AG08396 (cell line): ENCODE measurements around the gene C1orf53.
"Not testable (repeated sequence)": the region's sequence is repeated elsewhere in the genome, so short reads cannot be mapped to it uniquely, and the experiment has no call there.

Experiments
- DNase-seq: peaks from one replicate; pipeline ENCODE4 v3.0.0; 2012; ENCODE audit warnings: low spot score, mixed read lengths

Gene C1orf53

DNA sequence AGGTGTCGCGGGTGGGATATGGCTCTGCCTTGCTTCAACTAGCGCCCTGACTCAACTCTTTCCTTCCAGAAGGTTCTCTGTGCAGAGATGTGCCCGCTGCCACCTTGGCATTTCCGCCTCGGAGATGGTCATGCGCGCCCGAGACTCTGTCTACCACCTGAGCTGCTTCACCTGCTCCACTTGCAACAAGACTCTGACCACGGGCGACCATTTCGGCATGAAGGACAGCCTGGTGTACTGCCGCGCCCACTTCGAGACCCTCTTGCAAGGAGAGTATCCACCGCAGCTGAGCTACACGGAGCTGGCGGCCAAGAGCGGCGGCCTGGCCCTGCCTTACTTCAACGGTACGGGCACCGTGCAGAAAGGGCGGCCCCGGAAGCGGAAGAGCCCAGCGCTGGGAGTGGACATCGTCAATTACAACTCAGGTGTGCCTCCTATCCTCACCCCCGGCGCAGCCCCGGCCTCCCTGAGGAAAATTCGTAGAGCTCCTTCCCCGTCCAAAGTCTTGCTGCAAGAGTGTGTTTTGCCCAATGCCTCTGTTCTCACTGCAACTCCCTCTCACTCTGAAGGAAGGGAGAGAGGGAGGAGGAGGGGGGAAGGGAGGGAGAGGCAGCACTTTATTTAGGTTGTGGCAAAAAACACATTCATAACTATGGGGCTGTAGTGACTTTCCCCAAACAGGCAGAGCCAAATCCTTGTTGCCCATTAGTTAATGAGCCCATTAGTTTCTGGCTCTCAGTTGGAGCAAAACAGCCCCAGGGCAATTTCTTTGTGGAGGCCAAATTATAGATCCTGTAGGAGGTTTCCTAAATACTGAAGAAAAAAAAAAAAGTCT lies 19.0 kb downstream of the C1orf53 start:
- no peak for DNase-seq

DNA sequence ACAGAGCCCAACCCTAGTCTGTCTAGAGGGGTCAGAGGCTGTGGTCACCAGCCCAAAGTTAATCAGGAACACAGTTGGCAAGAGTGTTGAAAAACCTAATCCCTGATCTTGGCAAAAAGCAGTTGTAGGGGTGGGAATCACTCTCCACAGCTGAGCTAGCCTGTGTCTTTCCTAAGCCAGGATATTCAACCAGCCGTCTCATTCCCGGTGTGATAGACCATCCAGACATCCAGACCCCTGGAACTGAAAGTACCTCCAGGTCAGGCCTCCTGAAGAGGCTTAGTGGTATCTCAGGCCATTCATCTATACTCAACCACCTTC lies 19.6 kb downstream of the C1orf53 start:
- DNase-seq, result no peak

DNA sequence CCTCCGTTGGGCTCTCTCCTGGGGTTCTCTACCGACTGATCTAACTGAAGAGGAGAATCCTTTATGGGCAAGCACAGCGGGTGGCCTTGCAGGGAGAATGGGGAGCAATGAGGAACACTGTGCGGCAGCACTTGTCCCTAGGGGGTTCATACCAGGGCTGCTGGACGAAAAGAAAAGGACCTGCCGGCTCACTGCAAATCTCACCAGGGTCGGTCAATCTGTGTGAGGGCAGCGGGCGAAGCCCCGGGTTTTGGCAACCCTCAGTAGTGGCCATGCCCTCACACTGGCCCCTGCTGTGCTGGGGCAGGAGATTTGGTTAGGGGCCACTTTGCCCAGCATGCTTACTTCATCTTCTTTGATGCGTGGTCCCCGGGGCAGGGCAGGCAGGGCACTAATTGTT lies 20.6 kb downstream of the C1orf53 start:
- no peak for DNase-seq

DNA sequence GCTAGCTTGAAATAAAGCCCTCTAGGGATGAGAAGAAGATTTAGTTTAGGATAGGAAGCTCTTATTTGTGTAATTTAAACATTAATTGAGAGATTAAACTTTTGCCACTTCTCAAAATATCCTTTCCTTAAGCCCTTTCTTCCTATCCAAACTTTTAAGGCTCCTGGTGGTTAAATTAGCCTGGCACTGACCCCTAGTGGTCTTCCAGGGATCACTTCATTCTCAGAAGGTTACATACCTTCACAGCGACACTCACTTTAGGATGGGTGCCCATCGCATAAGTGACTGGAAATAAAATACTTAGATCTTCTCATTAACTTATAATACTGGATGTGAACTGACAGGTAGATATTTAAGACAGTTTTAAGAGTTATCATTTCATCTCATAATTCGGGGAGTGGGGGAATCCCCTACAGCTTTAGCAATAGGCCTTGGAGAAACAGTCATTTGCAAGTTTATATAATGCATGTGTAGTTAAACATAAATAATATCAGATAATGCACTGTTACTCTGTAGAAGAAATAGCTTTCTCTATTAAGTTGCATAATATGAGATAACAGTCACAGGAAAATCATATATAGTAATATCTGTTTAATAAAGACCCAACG lies 22.2 kb downstream of the C1orf53 start:
- no peak for DNase-seq

DNA sequence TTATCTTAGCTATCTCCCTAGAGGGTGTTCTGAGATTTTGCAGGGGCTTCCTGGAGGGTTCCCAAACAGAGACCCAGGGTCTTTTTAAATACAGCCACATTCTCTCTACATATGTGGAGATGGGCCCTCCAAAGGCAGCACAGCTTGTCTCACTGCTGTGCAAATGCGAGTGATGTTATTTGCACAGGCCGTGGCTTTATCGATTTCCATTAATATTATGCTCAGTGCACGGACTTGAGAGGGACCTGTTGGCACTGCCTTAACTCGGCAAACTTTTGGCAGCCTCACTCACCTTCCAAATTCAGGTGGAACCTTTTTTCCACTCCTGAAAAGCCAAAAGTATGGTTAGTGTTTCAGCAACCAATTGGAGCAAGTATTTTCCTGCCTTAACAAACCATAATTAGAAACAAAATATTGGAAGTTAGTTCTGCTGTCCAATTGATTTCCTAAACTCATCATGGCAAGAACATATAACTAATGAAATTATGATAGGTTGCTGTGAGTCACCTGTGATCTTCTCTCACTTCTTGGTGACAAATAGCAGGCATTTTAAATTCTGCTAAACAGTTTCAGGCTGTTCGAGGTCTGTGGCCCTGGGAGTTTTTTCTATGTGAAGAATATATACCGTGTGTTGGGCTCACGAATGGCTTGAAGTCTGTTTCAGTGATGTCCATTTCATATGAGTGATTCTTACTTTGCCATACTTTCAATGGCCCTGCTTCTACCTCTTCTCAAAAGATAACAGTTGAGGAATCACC lies 25.7 kb downstream of the C1orf53 start:
- no peak for DNase-seq

DNA sequence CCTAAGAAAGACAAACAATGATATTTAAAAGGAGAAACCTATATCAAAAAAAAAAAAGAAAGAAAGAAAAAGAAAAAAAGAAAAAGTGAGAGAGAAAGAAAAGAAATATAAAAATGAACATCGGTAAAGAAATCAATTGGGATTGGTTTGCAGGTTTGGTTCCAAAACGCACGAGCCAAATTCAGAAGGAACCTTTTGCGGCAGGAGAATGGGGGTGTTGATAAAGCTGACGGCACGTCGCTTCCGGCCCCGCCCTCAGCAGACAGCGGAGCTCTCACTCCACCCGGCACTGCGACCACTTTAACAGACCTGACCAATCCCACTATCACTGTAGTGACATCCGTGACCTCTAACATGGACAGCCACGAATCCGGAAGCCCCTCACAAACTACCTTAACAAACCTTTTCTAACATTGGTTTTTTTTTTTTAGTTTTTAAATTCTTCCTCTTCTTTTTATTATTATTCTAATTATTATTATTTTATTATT lies 26.5 kb downstream of the C1orf53 start:
- DNase-seq, result no peak

DNA sequence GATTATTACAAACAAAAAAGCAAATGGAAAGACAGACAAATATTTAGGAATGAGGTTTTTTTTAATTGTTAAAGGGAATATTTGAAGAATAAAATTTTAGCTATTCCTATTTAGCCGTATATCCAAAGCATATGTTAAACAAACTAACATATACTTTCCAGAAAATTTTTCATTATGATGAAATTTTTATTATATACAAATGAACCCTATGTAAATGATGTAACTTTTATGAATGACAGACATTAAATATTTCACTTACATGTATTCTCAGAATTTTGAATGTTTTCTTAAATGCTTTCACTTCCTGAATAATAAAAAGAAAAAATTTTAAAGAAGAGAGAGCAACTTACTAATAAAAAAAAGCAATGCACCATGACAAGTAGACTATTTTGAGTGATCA lies 30.6 kb downstream of the C1orf53 start:
- DNase-seq, result no peak

DNA sequence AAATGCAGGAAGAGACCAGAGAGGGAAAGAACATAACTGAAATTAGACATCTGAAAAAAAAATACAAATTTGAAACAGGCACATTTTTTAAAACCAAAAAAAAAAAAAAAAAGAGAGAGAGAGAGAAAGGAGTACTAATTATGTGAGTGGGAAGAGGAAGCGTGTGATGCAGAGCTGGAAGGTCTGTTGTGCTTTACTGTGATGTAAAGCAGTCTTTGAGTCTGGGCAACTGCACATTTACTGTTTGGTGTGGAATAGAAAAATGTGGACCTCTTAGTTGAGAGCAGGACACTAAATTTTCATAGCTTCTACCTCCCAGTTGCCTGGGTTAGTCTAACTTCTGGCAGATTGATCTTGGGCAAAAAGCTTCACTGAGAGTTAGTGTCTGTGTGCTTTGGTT lies 31.2 kb downstream of the C1orf53 start:
- DNase-seq, result no peak

DNA sequence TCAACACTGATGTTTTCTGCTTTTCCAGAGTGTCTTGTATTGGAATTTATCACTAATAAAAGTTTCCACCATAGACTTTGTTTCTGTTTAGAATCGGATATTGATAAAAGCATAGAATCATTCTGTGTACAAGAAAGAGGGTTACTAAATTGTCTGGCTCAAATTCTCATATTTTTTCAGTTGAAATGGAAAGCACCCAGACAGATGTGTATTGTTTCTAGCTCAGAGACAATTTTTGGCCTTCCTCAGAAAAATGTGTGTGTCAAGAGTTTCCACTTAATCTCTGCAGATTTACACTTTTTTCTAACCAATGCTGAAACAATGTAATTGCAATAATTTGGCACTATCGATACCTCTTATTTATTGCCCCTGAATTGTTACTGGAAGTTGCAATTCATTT lies 35.0 kb downstream of the C1orf53 start:
- DNase-seq, result no peak

DNA sequence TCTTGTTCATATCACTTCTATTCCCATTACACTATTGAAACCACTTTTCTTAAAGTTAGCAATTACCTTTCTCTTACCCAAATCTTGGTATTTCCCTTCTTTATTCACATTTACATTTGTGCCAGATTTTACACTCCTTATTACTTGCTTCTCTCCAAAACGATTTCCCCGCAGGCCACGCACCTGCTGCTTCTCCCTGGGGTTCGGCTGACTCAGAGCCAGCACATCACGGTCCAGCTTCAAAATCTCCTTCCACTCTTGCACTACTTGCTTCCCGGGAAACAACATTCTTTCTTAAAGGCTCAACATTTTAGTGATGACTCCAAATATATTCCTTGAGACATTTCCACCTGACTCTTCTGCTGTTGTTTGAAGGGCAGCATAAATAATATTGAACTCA lies 35.5 kb downstream of the C1orf53 start:
- DNase-seq, result no peak

DNA sequence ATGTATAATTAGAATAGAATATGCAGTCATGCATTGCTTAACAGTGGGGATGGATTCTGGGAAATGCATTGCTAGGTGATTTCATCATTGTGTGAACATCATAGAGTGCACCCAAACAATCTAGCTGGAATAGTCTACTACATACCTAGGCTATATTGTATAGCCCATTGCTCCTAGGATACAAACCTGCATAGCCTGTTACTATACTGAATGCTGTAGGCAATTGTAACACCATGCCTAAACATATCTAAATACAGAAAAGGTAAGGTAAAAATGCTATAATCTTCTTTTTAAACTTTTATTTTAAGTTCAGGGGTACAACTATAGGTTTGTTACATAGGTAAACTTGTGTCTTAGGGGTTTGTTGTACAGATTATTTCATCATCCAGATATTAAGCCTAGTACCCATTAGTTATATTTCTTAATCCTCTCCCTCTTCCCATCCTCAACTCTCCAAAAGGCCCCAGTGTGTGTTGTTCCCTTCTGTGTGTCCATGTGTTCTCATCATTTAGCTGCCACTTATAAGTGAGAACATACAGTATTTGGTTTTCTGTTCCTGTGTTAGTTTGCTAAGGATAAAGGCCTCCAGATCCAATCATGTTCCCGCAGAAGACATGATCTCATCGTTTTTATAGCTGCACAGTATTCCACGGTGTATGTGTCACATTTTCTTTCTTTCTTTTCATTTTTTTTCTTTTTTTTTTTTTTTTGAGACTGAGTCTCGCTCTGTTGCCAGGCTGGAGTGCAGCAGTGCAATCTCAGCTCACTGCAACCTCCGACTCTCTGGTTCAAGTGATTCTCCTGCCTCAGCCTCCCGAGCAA lies 36.9 kb downstream of the C1orf53 start:
- not testable (repeated sequence) for DNase-seq

DNA sequence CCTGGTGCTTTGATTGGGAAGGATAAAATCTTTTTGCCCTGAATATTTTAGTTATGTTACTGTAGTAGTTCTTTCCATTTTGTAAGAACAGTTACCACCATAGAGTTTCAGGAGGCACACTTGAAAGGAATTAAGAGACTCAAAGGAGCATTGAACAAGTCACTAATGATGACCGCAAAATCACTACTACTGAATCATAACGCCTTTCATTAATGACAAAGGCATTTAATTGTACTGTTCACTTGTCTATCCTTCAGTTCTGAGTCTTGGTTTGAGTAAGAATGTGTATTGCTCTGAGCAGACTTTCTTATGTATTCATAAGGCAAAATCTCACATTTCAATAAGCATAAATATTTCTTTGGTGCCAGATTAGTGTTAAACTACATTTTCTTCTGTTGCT lies 39.6 kb downstream of the C1orf53 start:
- no peak for DNase-seq

DNA sequence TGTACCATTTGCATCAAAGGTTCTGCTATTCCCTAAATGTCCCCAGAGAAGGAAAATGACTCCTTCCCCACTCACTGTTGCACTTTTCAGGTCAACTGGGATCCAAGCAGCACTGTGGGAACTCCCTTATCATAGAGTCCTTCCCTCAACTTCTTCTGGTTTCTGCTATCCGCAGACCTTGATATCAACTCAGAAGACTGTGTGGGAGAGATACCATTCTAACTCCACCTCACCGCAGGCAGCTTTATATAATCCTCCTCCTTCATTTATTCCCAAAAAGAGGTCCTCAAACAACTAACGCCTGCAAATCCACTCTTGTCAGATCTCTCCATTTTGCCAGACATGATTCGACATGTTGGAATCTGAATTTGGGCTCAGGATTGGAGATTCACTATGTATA lies 42.1 kb downstream of the C1orf53 start:
- DNase-seq, result no peak

DNA sequence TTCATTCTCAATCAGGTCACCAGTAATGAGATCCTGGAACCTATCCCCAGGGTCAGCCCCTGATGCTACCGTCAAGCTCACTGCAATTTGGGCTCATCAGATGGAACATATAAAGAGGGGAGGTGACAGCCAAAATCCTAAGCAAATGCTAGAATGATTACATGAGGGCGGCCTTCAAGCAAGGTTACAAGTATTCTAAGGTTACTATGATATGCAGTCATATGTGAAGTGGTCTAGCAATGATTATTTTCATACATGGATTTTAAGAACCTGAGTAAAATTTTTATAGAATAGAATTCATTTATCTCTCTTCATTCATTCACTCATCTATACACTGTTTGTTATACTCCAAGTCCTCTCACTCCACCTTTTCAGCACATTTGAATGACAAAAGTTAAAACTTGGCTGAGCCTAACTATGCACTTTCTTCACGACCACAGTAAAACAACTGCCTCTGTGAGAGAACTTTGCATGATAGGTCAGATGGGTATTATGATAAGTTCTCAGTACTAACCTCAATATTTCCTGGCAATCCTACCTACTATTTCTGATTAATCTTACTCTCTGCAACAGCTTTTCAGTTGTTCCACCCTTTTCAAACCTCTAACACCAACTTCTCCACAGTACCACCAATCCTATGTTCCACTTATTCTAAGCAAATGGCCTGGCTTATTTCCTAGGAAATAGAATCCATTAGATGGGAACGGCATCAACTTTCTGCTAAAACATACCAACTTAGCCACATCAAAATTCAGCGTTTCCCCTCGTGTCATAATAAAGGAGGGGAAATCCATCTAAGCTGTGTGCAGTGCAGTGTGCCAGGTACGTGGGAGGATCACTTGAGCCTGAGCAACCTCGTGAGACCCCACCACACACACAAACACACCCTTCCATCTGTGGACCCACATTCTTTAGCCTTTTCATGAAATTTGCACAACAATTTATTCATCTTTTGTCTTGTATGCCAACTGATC lies 46.8 kb downstream of the C1orf53 start:
- no peak for DNase-seq

DNA sequence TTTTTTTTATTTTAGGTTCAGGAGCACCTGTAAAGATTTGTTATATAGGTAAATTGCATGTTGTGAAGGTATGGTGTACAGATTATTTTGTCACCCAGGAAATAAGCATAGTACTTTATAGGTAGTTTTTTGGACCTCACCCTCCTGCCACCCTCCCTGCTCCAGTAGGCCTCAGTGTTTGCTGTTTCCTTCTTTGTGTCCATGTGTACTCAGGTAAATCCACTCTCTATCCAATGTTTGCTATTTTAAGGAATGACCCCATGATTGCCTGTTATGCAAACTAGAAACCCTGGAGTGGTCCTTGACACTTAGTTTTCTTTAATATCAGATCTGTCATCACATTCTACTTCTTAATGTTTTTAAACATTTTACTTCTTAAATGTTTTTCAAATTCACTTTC lies 48.7 kb downstream of the C1orf53 start:
- no peak for DNase-seq

DNA sequence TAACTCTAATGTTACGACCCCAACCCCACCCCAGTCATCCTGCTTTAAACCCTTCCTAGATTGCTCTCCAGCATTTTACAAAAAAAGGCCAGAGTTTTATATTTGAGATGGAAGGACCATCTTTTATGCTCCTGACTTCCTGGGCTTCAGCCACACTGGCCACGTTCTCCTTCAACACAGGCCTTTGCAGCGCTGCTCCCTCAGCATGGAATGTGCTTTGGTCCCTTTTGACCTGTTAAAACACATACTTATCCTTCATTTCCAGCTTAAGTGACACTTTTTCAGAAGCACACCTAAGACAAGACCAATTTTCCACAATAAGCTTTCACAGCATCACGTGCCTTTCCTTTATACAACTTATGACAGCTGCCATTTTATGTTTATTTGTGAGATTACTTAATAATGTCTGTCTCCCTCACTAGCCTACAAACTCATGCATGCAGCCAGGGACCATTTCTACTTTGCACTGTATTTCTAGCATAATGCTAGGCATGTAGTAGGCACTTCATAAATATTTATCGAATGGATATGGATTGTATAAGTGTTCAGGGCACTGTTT lies 49.3 kb downstream of the C1orf53 start:
- DNase-seq, result no peak

DNA sequence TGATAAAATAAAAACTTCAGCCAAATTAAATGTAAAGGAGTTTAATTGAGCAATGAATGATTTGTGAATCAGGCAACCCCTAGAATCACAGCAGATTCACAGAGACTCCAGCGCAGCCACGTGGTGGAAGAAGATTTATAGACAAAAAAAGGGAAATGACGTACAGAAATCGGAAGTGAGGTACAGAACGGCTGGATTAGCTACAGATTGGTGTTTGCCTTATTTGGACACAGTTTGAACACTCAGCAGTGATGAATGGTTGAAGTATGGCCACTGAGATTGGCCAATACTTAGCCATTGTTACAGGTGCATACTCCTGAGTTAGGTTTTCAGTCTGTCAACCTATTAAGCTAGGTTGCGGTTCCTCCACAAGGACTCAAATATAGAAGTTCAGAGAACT lies 51.0 kb downstream of the C1orf53 start:
- DNase-seq, result not testable (repeated sequence)

DNA sequence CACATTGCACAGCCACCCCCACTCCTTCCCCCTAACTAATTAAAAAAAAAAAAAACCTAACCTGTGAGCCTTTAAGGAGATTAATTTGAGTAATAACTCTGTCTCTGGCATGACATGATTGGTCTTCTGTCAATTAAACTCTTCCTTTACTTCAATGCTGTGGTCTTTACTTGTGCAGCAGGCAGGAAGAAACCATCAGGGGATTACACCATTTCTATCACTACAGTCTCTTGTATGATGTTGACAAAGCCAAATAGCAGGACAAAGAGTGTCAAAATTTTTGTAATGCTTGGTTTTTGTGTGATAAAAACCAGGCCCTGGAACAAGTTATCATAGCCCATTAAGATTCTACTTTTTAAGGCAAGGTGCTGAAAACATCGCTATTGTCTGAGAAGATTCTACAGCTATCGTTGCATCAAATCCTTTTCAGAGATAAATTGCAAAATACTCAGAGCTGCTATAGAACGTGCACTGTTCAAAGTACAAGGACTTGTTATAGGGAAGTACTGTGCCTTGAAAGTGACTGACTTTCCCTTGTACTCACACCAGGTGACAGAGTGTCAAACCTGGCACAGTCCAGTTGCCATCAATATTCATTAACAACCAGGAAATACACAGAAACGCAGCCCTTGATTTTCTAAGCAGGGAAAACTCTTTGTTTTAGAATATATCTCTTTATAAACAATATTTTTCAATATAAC lies 52.4 kb downstream of the C1orf53 start:
- DNase-seq, result no peak

DNA sequence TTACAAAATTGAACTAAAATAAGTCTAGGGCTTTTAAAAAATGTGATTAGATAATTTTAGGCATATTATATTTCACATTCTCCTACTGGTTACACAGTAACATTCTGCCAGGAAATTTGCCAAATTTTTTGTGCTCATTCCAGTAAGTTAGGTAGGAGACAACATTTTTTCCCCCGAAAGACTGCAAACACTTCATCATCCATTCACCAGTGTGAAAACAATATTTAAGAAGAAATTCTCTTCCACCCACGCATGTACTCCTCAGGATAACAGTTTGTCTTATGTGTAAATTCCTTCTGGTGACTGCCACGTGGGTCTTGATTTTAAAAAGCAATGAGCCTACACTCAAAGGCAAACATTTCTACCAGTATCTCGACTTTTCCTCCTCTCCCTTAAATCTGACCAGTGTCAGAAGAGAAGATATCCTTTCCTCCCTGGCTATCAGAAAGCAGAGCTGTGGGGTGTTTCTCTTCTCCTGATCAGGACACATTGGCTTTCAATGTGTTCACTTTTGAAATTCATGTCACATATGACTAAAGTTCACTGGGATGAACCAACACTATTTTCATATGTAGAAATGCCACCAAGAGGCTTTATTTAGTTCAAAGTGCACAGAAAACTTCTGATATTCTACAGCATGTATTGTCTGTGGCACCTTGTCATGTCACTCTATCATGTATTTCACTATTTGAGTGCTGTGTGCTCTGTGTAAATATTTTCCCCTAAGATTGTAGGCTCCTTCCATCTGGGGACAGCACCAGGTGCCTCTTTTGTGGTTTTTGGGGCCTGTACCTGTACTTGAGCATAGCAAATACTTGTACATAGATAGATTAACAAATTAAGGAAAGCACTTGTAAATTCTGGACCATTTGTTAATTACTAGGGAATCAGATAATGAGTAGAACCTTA lies 53.3 kb downstream of the C1orf53 start:
- no peak for DNase-seq
